ENCODE data around the gene GAS2L1. TPM values are rescaled to one million over a fixed set of nuclear protein-coding genes. Genes with fewer than 3 reads are reported as not detected.
A peak's percentile ranks its signal among the peaks of the same experiment; 100 is the strongest.
"Not testable (repeated sequence)": the region's sequence is repeated elsewhere in the genome, so short reads cannot be mapped to it uniquely, and the experiment has no call there.

Gene GAS2L1
- total RNA-seq, 2 donors from 2014 or later = 0.41 to 0.79 TPM

GRCh38 chr22:29339381-29340235, 33.2 kb downstream of the GAS2L1 start:
- DNase-seq = no peak
- Mint-ChIP-seq H3K4me1 (ENCODE audit: low read depth) (no peaks in the 10 kb centered on the region), H3K27me3 (ENCODE audit: low read depth) (no peaks in the 10 kb centered on the region), H3K27ac (no peak overlapping the region), H3K9me3 (no peaks in the 10 kb centered on the region), H3K36me3 (ENCODE audit: insufficient read depth in 2 of 2) (peaks cover 4 to 10% of the 10 kb centered on the region in 2 donors), H3K4me3 (no peak overlapping the region)
- ATAC-seq (replicated peaks in 1 of 2) = no peak

GRCh38 chr22:29340566-29340965, 34.1 kb downstream of the GAS2L1 start:
- ATAC-seq (replicated peaks in 1 of 2) (no peak), DNase-seq (no peak)
- Mint-ChIP-seq H3K27me3 (ENCODE audit: low read depth) (no peaks in the 10 kb centered on the region), H3K9me3 (no peaks in the 10 kb centered on the region), H3K27ac (no peak overlapping the region), H3K4me1 (ENCODE audit: low read depth) (no peaks in the 10 kb centered on the region), H3K36me3 (ENCODE audit: insufficient read depth in 2 of 2) (peaks cover 4 to 10% of the 10 kb centered on the region in 2 donors), H3K4me3 (no peak overlapping the region)

GRCh38 chr22:29341056-29341848, 34.8 kb downstream of the GAS2L1 start:
- DNase-seq (no peak), ATAC-seq (replicated peaks in 1 of 2) (no peak)
- H3K9me3 Mint-ChIP-seq = no peaks in the 10 kb centered on the region
- H3K27ac Mint-ChIP-seq = no peak overlapping the region
- no peak overlapping the region for H3K4me3 Mint-ChIP-seq
- H3K4me1 Mint-ChIP-seq (ENCODE audit: low read depth) = no peaks in the 10 kb centered on the region
- no peaks in the 10 kb centered on the region for H3K27me3 Mint-ChIP-seq (ENCODE audit: low read depth)
- H3K36me3 Mint-ChIP-seq (ENCODE audit: insufficient read depth in 2 of 2) = peaks cover 5 to 13% of the 10 kb centered on the region in 2 donors

GRCh38 chr22:29341849-29342127, 35.3 kb downstream of the GAS2L1 start:
- no peak overlapping the region for H3K4me3 Mint-ChIP-seq
- DNase-seq = no peak
- H3K36me3 Mint-ChIP-seq (ENCODE audit: insufficient read depth in 2 of 2) = peaks cover 5 to 13% of the 10 kb centered on the region in 2 donors
- no peaks in the 10 kb centered on the region for H3K9me3 Mint-ChIP-seq
- H3K4me1 Mint-ChIP-seq (ENCODE audit: low read depth) = no peaks in the 10 kb centered on the region
- no peak for ATAC-seq (replicated peaks in 1 of 2)
- H3K27me3 Mint-ChIP-seq (ENCODE audit: low read depth) = no peaks in the 10 kb centered on the region
- no peak overlapping the region for H3K27ac Mint-ChIP-seq

GRCh38 chr22:29342177-29342576, 35.7 kb downstream of the GAS2L1 start:
- no peaks in the 10 kb centered on the region for H3K27me3 Mint-ChIP-seq (ENCODE audit: low read depth)
- ATAC-seq (replicated peaks in 1 of 2) (no peak), DNase-seq (no peak)
- no peaks in the 10 kb centered on the region for H3K4me1 Mint-ChIP-seq (ENCODE audit: low read depth)
- H3K9me3 Mint-ChIP-seq = no peaks in the 10 kb centered on the region
- peaks cover 5 to 13% of the 10 kb centered on the region in 2 donors for H3K36me3 Mint-ChIP-seq (ENCODE audit: insufficient read depth in 2 of 2)
- H3K4me3 Mint-ChIP-seq = no peak overlapping the region
- no peak overlapping the region for H3K27ac Mint-ChIP-seq

GRCh38 chr22:29342577-29343312, 36.3 kb downstream of the GAS2L1 start:
- no peak for ATAC-seq (replicated peaks in 1 of 2)
- no peaks in the 10 kb centered on the region for H3K27me3 Mint-ChIP-seq (ENCODE audit: low read depth)
- no peak overlapping the region for H3K27ac Mint-ChIP-seq
- no peaks in the 10 kb centered on the region for H3K4me1 Mint-ChIP-seq (ENCODE audit: low read depth)
- DNase-seq = no peak
- no peaks in the 10 kb centered on the region for H3K9me3 Mint-ChIP-seq
- peaks cover 5 to 13% of the 10 kb centered on the region in 2 donors for H3K36me3 Mint-ChIP-seq (ENCODE audit: insufficient read depth in 2 of 2)
- H3K4me3 Mint-ChIP-seq = no peak overlapping the region

- DNase-seq (no peak), ATAC-seq (replicated peaks in 1 of 2) (peak; percentile 22 to 73)
- H3K27ac Mint-ChIP-seq = no peak overlapping the region
- H3K9me3 Mint-ChIP-seq = no peaks in the 10 kb centered on the region
- no peak overlapping the region for H3K4me3 Mint-ChIP-seq
- H3K27me3 Mint-ChIP-seq (ENCODE audit: low read depth) = no peaks in the 10 kb centered on the region
- H3K36me3 Mint-ChIP-seq (ENCODE audit: insufficient read depth in 2 of 2) = peaks cover 3 to 14% of the 10 kb centered on the region in 2 donors
- no peaks in the 10 kb centered on the region for H3K4me1 Mint-ChIP-seq (ENCODE audit: low read depth)
Measured at GRCh38 chr22:29343313-29343805, 36.9 kb downstream of the GAS2L1 start.

GRCh38 chr22:29344137-29344536, 37.7 kb downstream of the GAS2L1 start:
- Mint-ChIP-seq H3K9me3 (no peaks in the 10 kb centered on the region), H3K4me3 (no peak overlapping the region), H3K27me3 (ENCODE audit: low read depth) (no peaks in the 10 kb centered on the region), H3K4me1 (ENCODE audit: low read depth) (no peaks in the 10 kb centered on the region), H3K27ac (no peak overlapping the region), H3K36me3 (ENCODE audit: insufficient read depth in 2 of 2) (peaks cover 5 to 11% of the 10 kb centered on the region in 2 donors)
- DNase-seq (no peak), ATAC-seq (replicated peaks in 1 of 2) (peak in 1 of 2 donors; percentile 4)

GRCh38 chr22:29344889-29345288, 38.4 kb downstream of the GAS2L1 start:
- not testable (repeated sequence) for H3K27me3 Mint-ChIP-seq (ENCODE audit: low read depth); H3K4me1 Mint-ChIP-seq (ENCODE audit: low read depth); H3K27ac Mint-ChIP-seq; H3K4me3 Mint-ChIP-seq; H3K9me3 Mint-ChIP-seq; DNase-seq; ATAC-seq (replicated peaks in 1 of 2); H3K36me3 Mint-ChIP-seq (ENCODE audit: insufficient read depth in 2 of 2)

- no peaks in the 10 kb centered on the region for H3K27me3 Mint-ChIP-seq (ENCODE audit: low read depth)
- H3K27ac Mint-ChIP-seq = no peak overlapping the region
- H3K4me1 Mint-ChIP-seq (ENCODE audit: low read depth) = no peaks in the 10 kb centered on the region
- DNase-seq (no peak), ATAC-seq (replicated peaks in 1 of 2) (no peak)
- no peaks in the 10 kb centered on the region for H3K9me3 Mint-ChIP-seq
- H3K4me3 Mint-ChIP-seq = no peak overlapping the region
- H3K36me3 Mint-ChIP-seq (ENCODE audit: insufficient read depth in 2 of 2) = peaks cover 5 to 14% of the 10 kb centered on the region in 2 donors
Measured at GRCh38 chr22:29345932-29346331, 39.5 kb downstream of the GAS2L1 start.

- ATAC-seq (replicated peaks in 1 of 2) = no peak
- H3K4me3 Mint-ChIP-seq = no peak overlapping the region
- no peak for DNase-seq
- H3K9me3 Mint-ChIP-seq = no peaks in the 10 kb centered on the region
- no peaks in the 10 kb centered on the region for H3K4me1 Mint-ChIP-seq (ENCODE audit: low read depth)
- H3K27ac Mint-ChIP-seq = no peak overlapping the region
- H3K36me3 Mint-ChIP-seq (ENCODE audit: insufficient read depth in 2 of 2) = peaks cover 5 to 17% of the 10 kb centered on the region in 2 donors
- no peaks in the 10 kb centered on the region for H3K27me3 Mint-ChIP-seq (ENCODE audit: low read depth)
Measured at GRCh38 chr22:29346659-29347058, 40.2 kb downstream of the GAS2L1 start.

GRCh38 chr22:29348041-29348440, 41.6 kb downstream of the GAS2L1 start:
- Mint-ChIP-seq H3K27me3 (ENCODE audit: low read depth) (no peaks in the 10 kb centered on the region), H3K9me3 (no peaks in the 10 kb centered on the region), H3K4me1 (ENCODE audit: low read depth) (no peaks in the 10 kb centered on the region), H3K27ac (no peak overlapping the region), H3K4me3 (no peak overlapping the region), H3K36me3 (ENCODE audit: insufficient read depth in 2 of 2) (peaks cover 5 to 19% of the 10 kb centered on the region in 2 donors)
- ATAC-seq (replicated peaks in 1 of 2) = no peak
- no peak for DNase-seq

GRCh38 chr22:29348956-29349355, 42.5 kb downstream of the GAS2L1 start:
- ATAC-seq (replicated peaks in 1 of 2) (no peak), DNase-seq (no peak)
- no peak overlapping the region for H3K27ac Mint-ChIP-seq
- no peaks in the 10 kb centered on the region for H3K27me3 Mint-ChIP-seq (ENCODE audit: low read depth)
- H3K4me3 Mint-ChIP-seq = no peak overlapping the region
- no peaks in the 10 kb centered on the region for H3K9me3 Mint-ChIP-seq
- no peaks in the 10 kb centered on the region for H3K4me1 Mint-ChIP-seq (ENCODE audit: low read depth)
- H3K36me3 Mint-ChIP-seq (ENCODE audit: insufficient read depth in 2 of 2) = peaks cover 5 to 21% of the 10 kb centered on the region in 2 donors
